GM23248 (cell line): ENCODE data around the gene ACAN. TPM values are rescaled to one million over a fixed set of nuclear protein-coding genes. Genes with fewer than 3 reads are reported as not detected.

Experiments
- DNase-seq: peaks from one replicate; pipeline ENCODE4 v3.0.0-alpha.2; 2015
- H2AFZ ChIP-seq: fragments of 200-600 bp; sonication (generic); 2 replicates; pipeline ENCODE4 v1.6.1; 2016; ENCODE audit warnings: antibody characterized with exemption
- H3F3A ChIP-seq: fragments of 200-600 bp; sonication (generic); 2 replicates; pipeline ENCODE4 v1.6.1; 2016; ENCODE audit warnings: mild to moderate bottlenecking, antibody characterized with exemption, mixed run types; ENCODE audit not compliant: insufficient read depth
- H3K27ac ChIP-seq: fragments of 200-600 bp; sonication (generic); 2 replicates; pipeline ENCODE4 v1.5.1; 2016; ENCODE audit warnings: mild to moderate bottlenecking
- H3K27me3 ChIP-seq: fragments of 200-600 bp; sonication (generic); replicated peaks from 2 replicates; pipeline ENCODE4 v1.6.1; 2016; ENCODE audit warnings: mild to moderate bottlenecking; ENCODE audit not compliant: insufficient read depth
- H3K36me3 ChIP-seq: fragments of 200-600 bp; sonication (generic); 2 replicates; pipeline ENCODE4 v1.6.1; 2016; ENCODE audit warnings: low read depth, mild to moderate bottlenecking
- H3K4me1 ChIP-seq: fragments of 200-600 bp; sonication (generic); 2 replicates; pipeline ENCODE4 v1.6.1; 2016; ENCODE audit warnings: mild to moderate bottlenecking; ENCODE audit not compliant: insufficient read depth
- H3K4me2 ChIP-seq: fragments of 200-600 bp; sonication (generic); one replicate; pipeline ENCODE4 v1.6.1; 2016; ENCODE audit warnings: mild to moderate bottlenecking; ENCODE audit not compliant: unreplicated experiment
- H3K4me3 ChIP-seq: fragments of 200-600 bp; sonication (generic); 2 replicates; pipeline ENCODE4 v1.5.1; 2016; ENCODE audit warnings: mild to moderate bottlenecking
- H3K79me2 ChIP-seq: fragments of 200-600 bp; sonication (generic); 2 replicates; pipeline ENCODE4 v1.6.1; 2016; ENCODE audit warnings: mild to moderate bottlenecking; ENCODE audit not compliant: insufficient read depth
- H3K9ac ChIP-seq: fragments of 200-600 bp; sonication (generic); 2 replicates; pipeline ENCODE4 v1.6.1; 2016; ENCODE audit warnings: mild to moderate bottlenecking
- H3K9me2 ChIP-seq: fragments of 200-600 bp; sonication (generic); 2 replicates; pipeline ENCODE4 v1.6.1; 2016; ENCODE audit warnings: mixed run types, mild to moderate bottlenecking, moderate library complexity; ENCODE audit not compliant: insufficient read depth
- H3K9me3 ChIP-seq: fragments of 200-600 bp; sonication (generic); one replicate; pipeline ENCODE4 v1.6.1; 2017; ENCODE audit warnings: low read depth
- H4K20me1 ChIP-seq: fragments of 200-600 bp; sonication (generic); 2 replicates; pipeline ENCODE4 v1.6.0; 2016; ENCODE audit not compliant: insufficient read depth
- EZH2 ChIP-seq: fragments of 200-600 bp; sonication (generic); IDR thresholded peaks from 2 replicates; pipeline ENCODE4 v1.6.1; 2018; ENCODE audit warnings: antibody characterized with exemption, mild to moderate bottlenecking; ENCODE audit not compliant: insufficient read depth, poor library complexity, severe bottlenecking
- EZH2phosphoT487 ChIP-seq: fragments of 200-600 bp; sonication (generic); IDR thresholded peaks from 2 replicates; pipeline ENCODE4 v1.6.1; 2018; ENCODE audit warnings: antibody characterized with exemption, moderate library complexity, mild to moderate bottlenecking, low read depth; ENCODE audit not compliant: insufficient read depth
- WGBS, 2 experiments: methylation state at CpG; one replicate each; pipeline ENCODE4 v1.1.6; 2015 to 2017; ENCODE audit warnings: low lambda C conversion rate in 2 of 2, low coverage in 1 of 2; ENCODE audit errors: missing lambda C conversion rate in 2 of 2; 5-methylcytosine and 5-hydroxymethylcytosine counted together
- in situ Hi-C: fragments of 300-500 bp; cut with MboI; formaldehyde crosslinking; loops from 2 replicates; pipeline ENCODE4 v1.15.0; 2020
- polyA plus RNA-seq: library from polyadenylated mRNA; unstranded; fragments of >200 nt; fragmentation: Nextera tagmentation; extraction: Ambion mirVana; gene quantifications from 2 replicates; pipeline ENCODE4 v1.2.1, GENCODE V29; 2016
- total RNA-seq: library from RNA; depleted of rRNA; stranded (reverse); fragments of >200 nt; shearing (Covaris generic); gene quantifications from 2 replicates; pipeline ENCODE4 v1.2.3, GENCODE V29; 2014

ACAN gene
- total and polyA plus RNA-seq, 2 experiments from 2014 or later = not detected

DNA sequence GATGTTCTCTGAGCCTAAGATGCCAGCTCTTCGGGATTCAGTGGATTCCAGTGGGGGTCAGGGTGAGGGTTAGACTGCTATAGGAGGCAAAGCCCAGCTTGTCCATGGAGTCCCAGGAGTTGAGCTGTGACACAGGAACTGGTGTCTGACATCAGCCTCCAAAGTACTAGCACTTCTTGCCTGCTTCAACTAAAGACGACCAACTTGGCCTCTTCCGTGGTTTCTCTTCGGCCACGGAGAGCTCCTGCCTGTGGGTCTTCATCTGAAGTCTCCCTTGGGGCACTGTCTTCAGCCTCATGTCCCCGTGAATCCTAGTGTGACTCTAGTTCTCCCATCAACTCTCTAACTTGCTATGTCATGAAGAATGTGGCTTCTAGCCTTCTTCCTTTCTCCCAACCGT lies 12.8 kb upstream of the ACAN start:
- Histone ChIP-seq H3K9me2 (no peaks in the 10 kb centered on the region), H3K9me3 (no peaks in the 10 kb centered on the region), H3K79me2 (no peaks in the 10 kb centered on the region), H4K20me1 (no peaks in the 10 kb centered on the region), H3K4me2 (no peak overlapping the region), H3K36me3 (no peaks in the 10 kb centered on the region), H3K27me3 (peaks cover 23% of the 10 kb centered on the region), H3F3A (no peaks in the 10 kb centered on the region), H3K4me1 (no peaks in the 10 kb centered on the region), H3K27ac (no peak overlapping the region), H2AFZ (no peak overlapping the region), H3K9ac (no peak overlapping the region), H3K4me3 (no peak overlapping the region)
- DNase-seq = no peak
- in situ Hi-C loops = no loop called here
- 53 to 72% methylated on average over 7 of the region's 7 CpGs for WGBS, 2 experiments
- TF ChIP-seq EZH2phosphoT487 (no peak), EZH2 (no peak)

DNA sequence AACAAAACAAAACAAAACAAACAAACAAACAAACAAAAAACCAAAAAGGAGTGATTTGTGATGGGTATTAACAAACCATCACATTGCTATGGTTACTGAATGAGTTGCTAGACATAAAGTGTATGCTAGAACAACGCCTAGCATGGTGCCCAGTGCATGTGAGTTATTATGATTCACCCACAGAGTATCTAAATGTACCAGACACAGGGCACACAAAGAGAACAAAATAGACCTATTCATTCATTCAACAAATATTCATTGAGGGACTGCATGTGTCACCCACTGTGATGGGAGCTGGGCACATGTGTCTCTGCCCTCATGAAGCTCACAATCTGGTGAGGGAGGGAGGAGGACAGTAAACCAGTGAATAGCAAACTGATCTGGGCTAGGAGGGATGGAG lies 11.6 kb upstream of the ACAN start:
- Histone ChIP-seq H3K27ac (no peak overlapping the region), H3K36me3 (no peaks in the 10 kb centered on the region), H4K20me1 (no peaks in the 10 kb centered on the region), H3K9me3 (no peaks in the 10 kb centered on the region), H3F3A (no peaks in the 10 kb centered on the region), H2AFZ (no peak overlapping the region), H3K4me2 (no peak overlapping the region), H3K4me3 (no peak overlapping the region), H3K27me3 (peaks cover 17% of the 10 kb centered on the region), H3K4me1 (no peaks in the 10 kb centered on the region), H3K79me2 (no peaks in the 10 kb centered on the region), H3K9me2 (no peaks in the 10 kb centered on the region), H3K9ac (no peak overlapping the region)
- in situ Hi-C loops = no loop called here
- DNase-seq = peak; percentile 28
- TF ChIP-seq EZH2 (no peak), EZH2phosphoT487 (no peak)
- 42 to 52% methylated on average over 1 of the region's 1 CpG for WGBS, 2 experiments

DNA sequence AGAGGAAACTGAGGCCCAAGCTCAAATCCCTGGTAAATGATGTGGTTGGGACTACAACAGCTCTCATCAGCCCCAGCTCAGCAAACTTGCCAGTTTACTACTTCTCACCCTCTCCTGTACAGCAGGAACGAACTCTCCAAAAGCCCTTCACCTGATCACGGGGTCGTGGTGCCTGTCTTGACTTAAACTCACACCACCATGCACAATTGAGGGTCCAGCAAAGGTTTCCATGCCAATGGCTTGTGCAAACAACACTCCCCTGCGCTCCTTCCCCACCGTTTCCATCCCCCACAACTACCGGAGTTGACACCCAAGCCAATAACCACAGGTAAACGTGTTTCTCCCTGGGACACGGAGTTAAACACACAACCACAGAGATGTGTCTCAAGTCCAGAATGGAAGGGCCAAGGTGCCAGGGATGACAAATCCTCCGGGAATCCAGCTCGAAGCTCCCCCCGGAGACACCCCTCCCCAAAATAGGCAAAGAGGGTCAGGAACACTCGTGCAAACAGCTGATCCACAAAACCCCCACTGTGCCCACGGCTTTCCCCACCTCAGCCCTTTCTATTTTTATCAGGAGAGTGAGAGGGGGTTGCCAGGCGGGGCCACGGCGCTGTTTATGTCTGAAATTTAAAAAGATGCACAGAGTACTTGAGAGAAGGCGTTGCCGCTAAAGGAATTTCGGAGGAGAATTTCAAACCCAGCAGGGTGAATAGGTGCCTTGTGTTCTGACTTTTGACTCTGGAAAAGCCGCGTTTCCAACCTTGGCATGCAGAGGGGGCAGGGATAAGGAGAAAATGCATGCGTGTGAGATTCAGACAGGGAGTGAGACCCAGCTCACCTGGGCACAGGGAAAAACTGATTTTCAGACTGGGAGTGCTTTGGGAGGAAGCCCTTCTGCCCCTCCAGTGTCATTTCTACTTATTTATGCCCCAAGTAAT lies 10.6 kb upstream of the ACAN start:
- H3K9ac ChIP-seq = no peak overlapping the region
- DNase-seq = no peak

DNA sequence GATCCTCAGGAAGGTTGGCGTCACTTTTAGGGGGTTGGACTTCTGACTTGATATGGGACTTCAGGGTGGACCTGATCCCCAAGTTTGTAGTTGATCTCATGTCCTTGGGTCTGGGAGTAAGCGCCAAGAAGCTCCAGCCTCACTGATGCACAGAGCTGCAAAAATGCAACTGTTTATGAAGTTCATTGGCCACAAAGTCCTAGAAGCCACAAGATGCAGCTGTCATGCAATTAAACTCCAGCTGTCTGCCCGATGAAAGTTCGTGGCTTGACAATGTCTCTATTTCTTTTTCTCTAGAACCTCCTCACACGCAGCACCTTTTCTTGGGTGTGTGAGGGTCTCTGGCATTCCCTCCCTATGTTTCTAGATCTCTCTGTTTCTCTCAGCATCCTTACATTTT lies 9.2 kb upstream of the ACAN start:
- no peaks in the 10 kb centered on the region for H3K9me2 ChIP-seq
- no peak overlapping the region for H3K4me2 ChIP-seq
- no peaks in the 10 kb centered on the region for H3K79me2 ChIP-seq
- no peaks in the 10 kb centered on the region for H3F3A ChIP-seq
- no peak overlapping the region for H3K27ac ChIP-seq
- 42% methylated on average over 5 of the region's 5 CpGs for WGBS, 2 experiments
- DNase-seq = no peak
- in situ Hi-C loops = no loop called here
- no peaks in the 10 kb centered on the region for H4K20me1 ChIP-seq
- H2AFZ ChIP-seq = no peak overlapping the region
- no peaks in the 10 kb centered on the region for H3K9me3 ChIP-seq
- TF ChIP-seq EZH2phosphoT487 (no peak), EZH2 (no peak)
- no peak overlapping the region for H3K9ac ChIP-seq
- no peaks in the 10 kb centered on the region for H3K4me1 ChIP-seq
- H3K36me3 ChIP-seq = no peaks in the 10 kb centered on the region
- peaks cover 17% of the 10 kb centered on the region for H3K27me3 ChIP-seq
- no peak overlapping the region for H3K4me3 ChIP-seq

More for the DNA sequence above, 10.6 kb upstream of the ACAN start:
- H3K4me3 ChIP-seq = no peak overlapping the region
- H3F3A ChIP-seq = no peaks in the 10 kb centered on the region
- no peaks in the 10 kb centered on the region for H4K20me1 ChIP-seq
- peaks cover 17% of the 10 kb centered on the region for H3K27me3 ChIP-seq
- no peaks in the 10 kb centered on the region for H3K9me2 ChIP-seq
- no peak overlapping the region for H3K27ac ChIP-seq
- no peaks in the 10 kb centered on the region for H3K36me3 ChIP-seq
- no peaks in the 10 kb centered on the region for H3K9me3 ChIP-seq
- no peaks in the 10 kb centered on the region for H3K79me2 ChIP-seq
- TF ChIP-seq EZH2 (no peak), EZH2phosphoT487 (no peak)
- in situ Hi-C loops = no loop called here
- H2AFZ ChIP-seq = no peak overlapping the region
- WGBS, 2 experiments = 33% methylated on average over 22 of the region's 22 CpGs
- H3K4me1 ChIP-seq = no peaks in the 10 kb centered on the region
- no peak overlapping the region for H3K4me2 ChIP-seq
